ENCODE data around the gene RER1. TPM values are rescaled to one million over a fixed set of nuclear protein-coding genes. Genes with fewer than 3 reads are reported as not detected.

RER1 gene
- total RNA-seq, 1 donor from 2014 or later: 197 TPM

GRCh38 chr1:2405588-2406295, 14.1 kb downstream of the RER1 start:
- TF ChIP-seq CTCF (IDR thresholded peaks at IDR 0.05; ENCODE audit: insufficient read depth, low read depth, low read length) (no peak), EZH2 (IDR thresholded peaks at IDR 0.05; ENCODE audit: insufficient read depth, low read length) (no peak)
- Histone ChIP-seq H3K36me3 (ENCODE audit: insufficient read depth, low read length) (peaks cover 26% of the 10 kb centered on the region), H3K4me1 (ENCODE audit: insufficient read depth, low read length) (peaks cover 19% of the 10 kb centered on the region), H4K20me1 (ENCODE audit: insufficient read depth, low read length) (peaks cover 38% of the 10 kb centered on the region), H3K4me3 (ENCODE audit: insufficient read depth, low read depth, low read length) (no peak overlapping the region), H3K4me2 (ENCODE audit: low read length) (peak overlapping the region; percentile 70), H3K9ac (ENCODE audit: low read length) (peak overlapping the region; percentile 71), H3K9me3 (ENCODE audit: insufficient read depth, low read depth, low read length) (no peaks in the 10 kb centered on the region), H3K27ac (ENCODE audit: low read depth, low read length) (peak overlapping the region; percentile 85), H2AFZ (ENCODE audit: low read depth, low read length) (no peak overlapping the region), H3K27me3 (ENCODE audit: insufficient read depth, low read length) (no peaks in the 10 kb centered on the region), H3K79me2 (ENCODE audit: insufficient read depth, low read length) (peaks cover 27% of the 10 kb centered on the region)
- Mint-ChIP-seq H3K36me3 (ENCODE audit: low read depth, unreplicated experiment) (peaks cover 7% of the 10 kb centered on the region), H3K27ac (ENCODE audit: unreplicated experiment) (peak overlapping the region; percentile 62), H3K9me3 (ENCODE audit: unreplicated experiment) (no peaks in the 10 kb centered on the region), H3K4me3 (ENCODE audit: unreplicated experiment) (no peak overlapping the region), H3K4me1 (ENCODE audit: low read depth, unreplicated experiment) (peaks cover 8% of the 10 kb centered on the region), H3K27me3 (ENCODE audit: low read depth, unreplicated experiment) (no peaks in the 10 kb centered on the region)
- FAIRE-seq: no peak
- DNase-seq (ENCODE audit: low read depth): peak; percentile 49

GRCh38 chr1:2406451-2407041, 14.9 kb downstream of the RER1 start:
- H3K36me3 ChIP-seq (ENCODE audit: insufficient read depth, low read length): peaks cover 24% of the 10 kb centered on the region

More at GRCh38 chr1:2406451-2407041, 14.9 kb downstream of the RER1 start:
- no peak for DNase-seq (ENCODE audit: low read depth)
- Mint-ChIP-seq H3K4me3 (ENCODE audit: unreplicated experiment) (no peak overlapping the region), H3K27me3 (ENCODE audit: low read depth, unreplicated experiment) (no peaks in the 10 kb centered on the region), H3K27ac (ENCODE audit: unreplicated experiment) (peak overlapping the region; percentile 34), H3K9me3 (ENCODE audit: unreplicated experiment) (no peaks in the 10 kb centered on the region), H3K4me1 (ENCODE audit: low read depth, unreplicated experiment) (peaks cover 8% of the 10 kb centered on the region), H3K36me3 (ENCODE audit: low read depth, unreplicated experiment) (peaks cover 7% of the 10 kb centered on the region)
- H3K9ac ChIP-seq (ENCODE audit: low read length): peak overlapping the region; percentile 6
- TF ChIP-seq CTCF (IDR thresholded peaks at IDR 0.05; ENCODE audit: insufficient read depth, low read depth, low read length): peak; percentile 3
- no peak for TF ChIP-seq EZH2 (IDR thresholded peaks at IDR 0.05; ENCODE audit: insufficient read depth, low read length)
- H3K79me2 ChIP-seq (ENCODE audit: insufficient read depth, low read length): peaks cover 23% of the 10 kb centered on the region
- peaks cover 32% of the 10 kb centered on the region for H4K20me1 ChIP-seq (ENCODE audit: insufficient read depth, low read length)
- peak overlapping the region; percentile 24 for H3K4me2 ChIP-seq (ENCODE audit: low read length)
- no peak overlapping the region for H2AFZ ChIP-seq (ENCODE audit: low read depth, low read length)
- peaks cover 22% of the 10 kb centered on the region for H3K4me1 ChIP-seq (ENCODE audit: insufficient read depth, low read length)
- H3K9me3 ChIP-seq (ENCODE audit: insufficient read depth, low read depth, low read length): no peaks in the 10 kb centered on the region
- H3K27me3 ChIP-seq (ENCODE audit: insufficient read depth, low read length): no peaks in the 10 kb centered on the region
- FAIRE-seq: no peak
- H3K27ac ChIP-seq (ENCODE audit: low read depth, low read length): peak overlapping the region; percentile 85
- no peak overlapping the region for H3K4me3 ChIP-seq (ENCODE audit: insufficient read depth, low read depth, low read length)
